ENCODE data around the gene GPI.

Gene GPI

GRCh38 chr19:34332027-34332760 lies 32.8 kb upstream of the GPI start:
- no peak overlapping the region for H3K27ac ChIP-seq (replicated peaks)
- no peak for DNase-seq (ENCODE audit: low read depth in 1 of 2, low spot score in 1 of 2)
- H3K27me3 ChIP-seq (ENCODE audit: insufficient read depth, poor library complexity, severe bottlenecking) = no peaks in the 10 kb centered on the region
- no peak overlapping the region for H3K4me3 ChIP-seq (replicated peaks; ENCODE audit: insufficient read depth, low read length)
- no peak for TF ChIP-seq POLR2AphosphoS5 (IDR thresholded peaks at IDR 0.05; ENCODE audit: low read depth)
- TF ChIP-seq REST (IDR thresholded peaks at IDR 0.05; ENCODE audit: insufficient replicate concordance, low read depth) = no peak
- TF ChIP-seq SPI1 (IDR thresholded peaks at IDR 0.05; ENCODE audit: borderline replicate concordance, low read depth) = no peak
- no peak for TF ChIP-seq CTCF (IDR thresholded peaks at IDR 0.05; ENCODE audit: insufficient read depth, low read length)
- no peak for TF ChIP-seq GABPA (IDR thresholded peaks at IDR 0.05; ENCODE audit: low read depth)

- TF ChIP-seq REST (IDR thresholded peaks at IDR 0.05; ENCODE audit: insufficient replicate concordance, low read depth) = no peak
- no peak for TF ChIP-seq CTCF (IDR thresholded peaks at IDR 0.05; ENCODE audit: insufficient read depth, low read length)
- no peak for TF ChIP-seq SPI1 (IDR thresholded peaks at IDR 0.05; ENCODE audit: borderline replicate concordance, low read depth)
- no peak for TF ChIP-seq GABPA (IDR thresholded peaks at IDR 0.05; ENCODE audit: low read depth)
- TF ChIP-seq POLR2AphosphoS5 (IDR thresholded peaks at IDR 0.05; ENCODE audit: low read depth) = no peak
- no peak overlapping the region for H3K4me3 ChIP-seq (replicated peaks; ENCODE audit: insufficient read depth, low read length)
- no peak overlapping the region for H3K27ac ChIP-seq (replicated peaks)
- H3K27me3 ChIP-seq (ENCODE audit: insufficient read depth, poor library complexity, severe bottlenecking) = no peaks in the 10 kb centered on the region
- no peak for DNase-seq (ENCODE audit: low read depth in 1 of 2, low spot score in 1 of 2)
Measured at GRCh38 chr19:34335914-34336313, 29.1 kb upstream of the GPI start.

GRCh38 chr19:34336781-34337271 lies 28.2 kb upstream of the GPI start:
- peak; percentile 22 for TF ChIP-seq CTCF (IDR thresholded peaks at IDR 0.05; ENCODE audit: insufficient read depth, low read length)
- no peak for TF ChIP-seq POLR2AphosphoS5 (IDR thresholded peaks at IDR 0.05; ENCODE audit: low read depth)
- DNase-seq (ENCODE audit: low read depth in 1 of 2, low spot score in 1 of 2) = peak; percentile 14 to 22
- Histone ChIP-seq H3K27me3 (ENCODE audit: insufficient read depth, poor library complexity, severe bottlenecking) (no peaks in the 10 kb centered on the region), H3K4me3 (replicated peaks; ENCODE audit: insufficient read depth, low read length) (no peak overlapping the region), H3K27ac (replicated peaks) (no peak overlapping the region)

GRCh38 chr19:34337739-34338138 lies 27.3 kb upstream of the GPI start:
- DNase-seq (ENCODE audit: low read depth in 1 of 2, low spot score in 1 of 2) = no peak
- H3K27ac ChIP-seq (replicated peaks) = no peak overlapping the region

More at GRCh38 chr19:34337739-34338138, 27.3 kb upstream of the GPI start:
- no peak for TF ChIP-seq REST (IDR thresholded peaks at IDR 0.05; ENCODE audit: insufficient replicate concordance, low read depth)
- TF ChIP-seq POLR2AphosphoS5 (IDR thresholded peaks at IDR 0.05; ENCODE audit: low read depth) = no peak
- no peak for TF ChIP-seq CTCF (IDR thresholded peaks at IDR 0.05; ENCODE audit: insufficient read depth, low read length)
- no peak for TF ChIP-seq SPI1 (IDR thresholded peaks at IDR 0.05; ENCODE audit: borderline replicate concordance, low read depth)
- no peak for TF ChIP-seq GABPA (IDR thresholded peaks at IDR 0.05; ENCODE audit: low read depth)
- Histone ChIP-seq H3K4me3 (replicated peaks; ENCODE audit: insufficient read depth, low read length) (no peak overlapping the region), H3K27me3 (ENCODE audit: insufficient read depth, poor library complexity, severe bottlenecking) (no peaks in the 10 kb centered on the region)
